Thoracic aorta (tissue), 2 donors: ENCODE data around the gene PRKCA. TPM values are rescaled to one million over a fixed set of nuclear protein-coding genes. Genes with fewer than 3 reads are reported as not detected.

Experiments used
- ATAC-seq: fragments of 150-250 bp; one replicate; pipeline ENCODE4 v1.8.0; 2017; ENCODE audit warnings: low read depth; ENCODE audit not compliant: insufficient number of reproducible peaks, low FRiP score
- DNase-seq: peaks from one replicate; pipeline ENCODE4 v3.0.0-alpha.2; 2020; ENCODE audit warnings: low spot score
- H3K27ac ChIP-seq, 2 donors: fragments of 200-600 bp; sonication (generic); 1 replicate in 1 of 2; 2 replicates in 1 of 2; pipeline ENCODE4 v1.5.1; 2016; ENCODE audit warnings: mild to moderate bottlenecking in 2 of 2, moderate library complexity in 2 of 2
- H3K27me3 ChIP-seq: fragments of 200-600 bp; sonication (generic); replicated peaks from 2 replicates; pipeline ENCODE4 v1.6.0; 2016; ENCODE audit warnings: mild to moderate bottlenecking; ENCODE audit not compliant: insufficient read depth
- H3K36me3 ChIP-seq: fragments of 200-600 bp; sonication (generic); one replicate; pipeline ENCODE4 v1.5.1; 2016
- H3K4me1 ChIP-seq, 2 donors: fragments of 200-600 bp; sonication (generic); 1 replicate in 1 of 2; 2 replicates in 1 of 2; pipeline versions ENCODE4 v1.5.1 to v1.6.0; 2016; ENCODE audit warnings: low read depth in 2 of 2, mild to moderate bottlenecking in 1 of 2; ENCODE audit not compliant: control insufficient read depth in 1 of 2
- H3K4me3 ChIP-seq: fragments of 200-600 bp; sonication (generic); 2 replicates; pipeline ENCODE4 v1.5.1; 2016; ENCODE audit warnings: mild to moderate bottlenecking
- H3K9me3 ChIP-seq: fragments of 200-600 bp; sonication (generic); 2 replicates; pipeline ENCODE4 v1.5.1; 2016
- CTCF ChIP-seq: fragments of 200-600 bp; sonication (generic); IDR thresholded peaks from one replicate; pipeline ENCODE4 v1.5.1; 2019; ENCODE audit warnings: antibody characterized with exemption
- total RNA-seq, 2 donors: library from RNA; depleted of rRNA; stranded (reverse); fragments of >200 nt; gene quantifications; one replicate each; pipeline versions ENCODE4 v1.1.0 to v1.2.3, GENCODE V29; 2016

PRKCA gene
- total RNA-seq, 2 donors from 2014 or later: 9.1 to 11.6 TPM

DNA sequence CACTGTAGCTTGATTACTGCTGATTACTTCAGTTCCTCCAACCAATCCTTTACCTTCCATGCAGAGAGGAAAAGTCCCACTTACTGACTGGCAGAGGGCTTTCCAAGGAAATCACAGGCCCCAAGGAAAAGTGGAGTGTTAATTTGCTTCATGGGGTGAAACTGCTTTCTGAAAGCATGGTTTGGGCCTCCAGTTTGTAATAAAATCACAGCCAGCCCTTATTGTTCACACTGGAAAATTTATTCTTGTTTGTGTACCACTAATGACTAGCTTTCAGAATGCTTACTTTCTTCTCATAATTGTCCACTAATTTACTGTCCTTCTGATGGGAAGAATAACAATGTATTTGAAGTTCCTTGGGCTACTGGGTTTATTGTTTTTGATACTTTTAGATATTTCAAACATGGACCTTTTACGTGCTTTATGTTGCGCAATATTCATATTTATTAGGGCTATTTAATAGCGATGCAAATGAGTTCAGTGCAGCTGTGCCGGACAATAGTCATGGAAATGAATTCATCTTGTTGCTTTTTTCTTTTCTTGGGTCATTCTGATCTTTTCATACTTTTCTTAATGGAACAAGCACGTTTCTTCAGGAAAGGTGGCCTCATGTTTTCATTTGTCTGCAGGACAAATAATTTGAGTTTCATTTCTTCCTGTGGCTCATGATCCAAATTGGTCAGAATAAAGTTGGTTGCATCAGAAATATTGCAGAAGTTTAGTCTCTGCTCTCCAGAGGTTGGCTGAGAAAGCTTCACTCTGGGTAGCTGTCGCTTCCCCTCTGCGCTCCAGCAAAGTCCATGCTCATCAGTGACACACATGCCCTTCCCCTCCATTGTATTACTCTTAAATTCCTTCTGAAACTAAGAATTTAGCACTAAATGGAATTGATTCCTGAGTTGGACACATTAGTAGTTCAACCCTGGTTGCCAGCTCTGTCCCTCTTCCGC lies 128.7 kb downstream of the PRKCA start:
- Histone ChIP-seq H3K27me3 (no peaks in the 10 kb centered on the region), H3K27ac (no peak overlapping the region), H3K4me1 (peaks cover 12 to 16% of the 10 kb centered on the region in 2 donors), H3K9me3 (no peaks in the 10 kb centered on the region), H3K4me3 (peak overlapping the region; percentile 15), H3K36me3 (no peaks in the 10 kb centered on the region)
- no peak for TF ChIP-seq CTCF
- DNase-seq (no peak), ATAC-seq (no peak)

GRCh38 chr17:66431910-66432309 lies 129.5 kb downstream of the PRKCA start:
- H3K4me3 ChIP-seq: peak overlapping the region; percentile 15
- ATAC-seq: peak; percentile 28
- peaks cover 12 to 16% of the 10 kb centered on the region in 2 donors for H3K4me1 ChIP-seq

DNA sequence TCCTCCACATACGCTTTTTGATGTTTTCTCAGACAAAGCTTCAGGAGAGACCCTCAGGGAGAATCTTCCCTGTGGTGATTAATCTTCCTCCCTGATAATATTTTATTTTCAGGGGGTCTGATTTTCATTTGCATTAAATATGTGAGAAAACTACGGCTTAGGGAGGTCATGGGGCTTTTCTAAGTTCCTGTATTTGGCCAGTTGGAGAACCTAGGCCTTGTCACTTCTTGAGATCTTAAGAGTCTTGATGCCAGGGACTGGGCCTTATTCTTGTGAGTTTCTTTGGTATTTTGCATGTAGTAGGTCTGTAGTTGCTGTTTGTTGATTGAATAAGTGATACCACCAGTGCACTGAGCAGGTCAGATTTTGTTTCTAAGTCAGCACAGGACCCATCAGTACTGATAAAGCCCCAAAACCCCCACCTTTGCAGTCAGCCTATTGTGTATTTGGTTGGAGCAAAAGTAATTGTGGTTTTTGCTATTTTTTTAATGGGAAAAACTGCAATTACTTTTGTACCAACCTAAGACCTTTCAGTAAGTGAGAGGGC lies 130.1 kb downstream of the PRKCA start:
- TF ChIP-seq CTCF: no peak
- no peak for DNase-seq
- Histone ChIP-seq H3K4me3 (no peak overlapping the region), H3K9me3 (no peaks in the 10 kb centered on the region), H3K4me1 (peaks cover 12 to 16% of the 10 kb centered on the region in 2 donors), H3K27me3 (no peaks in the 10 kb centered on the region), H3K36me3 (no peaks in the 10 kb centered on the region), H3K27ac (no peak overlapping the region)
- ATAC-seq: no peak

More at GRCh38 chr17:66431910-66432309, 129.5 kb downstream of the PRKCA start:
- Histone ChIP-seq H3K36me3 (no peaks in the 10 kb centered on the region), H3K27me3 (no peaks in the 10 kb centered on the region), H3K27ac (no peak overlapping the region), H3K9me3 (no peaks in the 10 kb centered on the region)
- no peak for DNase-seq
- no peak for TF ChIP-seq CTCF

- H3K27ac ChIP-seq: no peak overlapping the region
- TF ChIP-seq CTCF: no peak
- DNase-seq (no peak), ATAC-seq (no peak)
- H3K9me3 ChIP-seq: no peaks in the 10 kb centered on the region
- H3K36me3 ChIP-seq: no peaks in the 10 kb centered on the region
- H3K27me3 ChIP-seq: no peaks in the 10 kb centered on the region
- peaks cover 12 to 16% of the 10 kb centered on the region in 2 donors for H3K4me1 ChIP-seq
- H3K4me3 ChIP-seq: no peak overlapping the region
Measured at GRCh38 chr17:66432996-66433551, 130.7 kb downstream of the PRKCA start.

DNA sequence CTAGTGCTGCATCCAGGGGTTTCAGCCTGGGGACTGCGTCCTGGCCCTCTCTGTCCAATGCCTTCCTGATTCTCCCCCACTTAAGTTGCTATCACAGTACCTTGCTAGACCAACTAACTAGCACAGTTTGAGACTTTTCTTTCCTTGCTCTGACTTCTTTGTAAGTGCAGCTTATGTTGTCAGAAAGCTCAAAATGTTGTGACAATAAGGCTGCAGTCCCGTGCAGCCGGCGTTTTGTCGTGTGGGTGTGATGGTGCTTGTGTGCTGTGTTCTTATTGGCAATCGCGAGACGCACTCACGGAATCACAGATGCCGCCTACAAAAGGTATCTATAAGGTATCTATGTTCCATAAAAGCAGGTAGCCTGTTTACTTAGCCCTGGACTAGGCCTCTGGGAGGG lies 132.8 kb downstream of the PRKCA start:
- Histone ChIP-seq H3K4me1 (peaks cover 12 to 16% of the 10 kb centered on the region in 2 donors), H3K4me3 (no peak overlapping the region)
- TF ChIP-seq CTCF: no peak

More for the DNA sequence above, 132.8 kb downstream of the PRKCA start:
- Histone ChIP-seq H3K27me3 (no peaks in the 10 kb centered on the region), H3K36me3 (no peaks in the 10 kb centered on the region), H3K9me3 (no peaks in the 10 kb centered on the region), H3K27ac (no peak overlapping the region)
- no peak for ATAC-seq
- DNase-seq: no peak
